OCI-LY3 (cell line): ENCODE data around the gene LRP6.

Source experiments
- EZH2phosphoT487 ChIP-seq: fragments of 200-600 bp; shearing (Covaris generic); IDR thresholded peaks from 2 replicates; pipeline ENCODE4 v1.6.1; 2018; ENCODE audit warnings: antibody characterized with exemption, mixed run types, low read depth
- TF ChIP-seq, protein P1 (sequence below): fragments of 200-600, 300-600 bp; sonication (generic); IDR thresholded peaks from 2 replicates; pipeline ENCODE4 v1.5.1; 2014; ENCODE audit warnings: antibody characterized with exemption, low read length, low read depth

DNA sequence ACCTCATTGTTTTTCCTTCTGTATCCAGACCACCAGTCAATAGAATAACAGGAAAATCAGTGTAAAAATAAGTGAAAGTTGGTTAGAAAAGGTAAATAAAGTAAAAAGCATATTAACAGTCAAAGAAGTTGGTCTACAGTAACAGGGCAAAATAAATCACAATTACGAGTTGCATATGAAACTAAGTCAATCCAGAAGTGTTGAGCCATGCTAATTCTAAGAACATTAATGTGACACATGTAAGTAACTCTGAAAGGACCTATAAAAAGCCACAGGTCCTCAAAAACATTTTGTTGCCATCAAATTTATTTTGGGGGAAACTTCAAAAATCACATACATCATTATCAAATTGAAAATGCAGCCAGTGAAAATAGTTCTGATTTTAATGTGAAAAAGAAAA is 56.4 kb downstream of the LRP6 start:
- TF ChIP-seq, protein P1, sequence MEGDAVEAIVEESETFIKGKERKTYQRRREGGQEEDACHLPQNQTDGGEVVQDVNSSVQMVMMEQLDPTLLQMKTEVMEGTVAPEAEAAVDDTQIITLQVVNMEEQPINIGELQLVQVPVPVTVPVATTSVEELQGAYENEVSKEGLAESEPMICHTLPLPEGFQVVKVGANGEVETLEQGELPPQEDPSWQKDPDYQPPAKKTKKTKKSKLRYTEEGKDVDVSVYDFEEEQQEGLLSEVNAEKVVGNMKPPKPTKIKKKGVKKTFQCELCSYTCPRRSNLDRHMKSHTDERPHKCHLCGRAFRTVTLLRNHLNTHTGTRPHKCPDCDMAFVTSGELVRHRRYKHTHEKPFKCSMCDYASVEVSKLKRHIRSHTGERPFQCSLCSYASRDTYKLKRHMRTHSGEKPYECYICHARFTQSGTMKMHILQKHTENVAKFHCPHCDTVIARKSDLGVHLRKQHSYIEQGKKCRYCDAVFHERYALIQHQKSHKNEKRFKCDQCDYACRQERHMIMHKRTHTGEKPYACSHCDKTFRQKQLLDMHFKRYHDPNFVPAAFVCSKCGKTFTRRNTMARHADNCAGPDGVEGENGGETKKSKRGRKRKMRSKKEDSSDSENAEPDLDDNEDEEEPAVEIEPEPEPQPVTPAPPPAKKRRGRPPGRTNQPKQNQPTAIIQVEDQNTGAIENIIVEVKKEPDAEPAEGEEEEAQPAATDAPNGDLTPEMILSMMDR: no peak
- TF ChIP-seq EZH2phosphoT487: no peak
